GM18861 (cell line): ENCODE data around the gene TAF10.

ENCODE experiments used
- ATAC-seq: cut with Tn5 transposase; IDR thresholded peaks from one replicate; pipeline ENCODE4 v1.9.1; 2021; ENCODE audit not compliant: unreplicated experiment

Gene TAF10

GRCh38 chr11:6586434-6587359 is 25.3 kb downstream of the TAF10 start:
- no peak for ATAC-seq

GRCh38 chr11:6584528-6584927 is 27.5 kb downstream of the TAF10 start:
- ATAC-seq: no peak

GRCh38 chr11:6583584-6583983 is 28.4 kb downstream of the TAF10 start:
- ATAC-seq: no peak

- no peak for ATAC-seq
These were observed 32.3 kb downstream of the TAF10 start for GRCh38 chr11:6579681-6580080.

- no peak for ATAC-seq
These were observed 33.9 kb downstream of the TAF10 start for GRCh38 chr11:6578134-6578533.

- ATAC-seq: no peak
These were observed 35.3 kb downstream of the TAF10 start for GRCh38 chr11:6576471-6577373.

GRCh38 chr11:6574816-6575715 is 37.0 kb downstream of the TAF10 start:
- no peak for ATAC-seq

GRCh38 chr11:6572215-6572614 is 39.8 kb downstream of the TAF10 start:
- ATAC-seq: no peak

GRCh38 chr11:6571434-6572008 is 40.5 kb downstream of the TAF10 start:
- no peak for ATAC-seq

GRCh38 chr11:6570691-6571427 is 41.2 kb downstream of the TAF10 start:
- no peak for ATAC-seq

GRCh38 chr11:6569706-6570105 is 42.3 kb downstream of the TAF10 start:
- ATAC-seq: no peak

GRCh38 chr11:6568191-6568918 is 43.7 kb downstream of the TAF10 start:
- no peak for ATAC-seq

GRCh38 chr11:6567371-6567745 is 44.7 kb downstream of the TAF10 start:
- no peak for ATAC-seq

GRCh38 chr11:6566704-6567370 is 45.2 kb downstream of the TAF10 start:
- ATAC-seq: no peak

GRCh38 chr11:6565988-6566703 is 45.9 kb downstream of the TAF10 start:
- ATAC-seq: no peak

GRCh38 chr11:6565325-6565724 is 46.7 kb downstream of the TAF10 start:
- ATAC-seq: no peak

- ATAC-seq: no peak
These were observed 48.3 kb downstream of the TAF10 start for GRCh38 chr11:6563667-6564066.

- no peak for ATAC-seq
These were observed 48.8 kb downstream of the TAF10 start for GRCh38 chr11:6563121-6563619.
